ENCODE measurements around the gene ANKRD65.
"Not testable (repeated sequence)": the region's sequence is repeated elsewhere in the genome, so short reads cannot be mapped to it uniquely, and the experiment has no call there.

ANKRD65 gene

DNA sequence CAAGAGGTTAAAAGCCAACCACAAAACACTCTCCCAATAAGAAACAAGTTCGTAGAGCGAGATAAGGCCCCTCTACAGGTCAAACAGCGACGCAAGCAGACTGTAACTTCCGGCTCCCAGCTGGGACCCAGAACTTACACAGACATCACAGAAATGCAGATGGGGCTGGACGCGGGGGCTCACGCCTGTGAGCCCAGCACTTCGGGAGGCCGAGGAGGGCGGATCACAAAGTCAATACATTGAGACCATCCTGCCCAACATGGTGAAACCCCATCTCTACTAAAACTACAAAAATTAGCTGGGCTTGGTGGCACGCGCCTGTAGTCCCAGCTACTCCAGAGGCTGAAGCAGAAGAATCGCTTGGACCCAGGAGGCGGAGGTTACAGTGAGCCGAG, 33.0 kb downstream of the ANKRD65 start:
- Histone ChIP-seq H3K27ac (ENCODE audit: low read depth, low read length) (no peak overlapping the region), H3K4me3 (ENCODE audit: low read length) (no peak overlapping the region), H3K27me3 (ENCODE audit: control insufficient read depth, insufficient read depth, low read length) (no peaks in the 10 kb centered on the region), H3K4me1 (ENCODE audit: control insufficient read depth, insufficient read depth, low read length) (no peaks in the 10 kb centered on the region), H3K9ac (ENCODE audit: low read length) (no peak overlapping the region), H3K36me3 (ENCODE audit: control insufficient read depth, insufficient read depth, low read length) (peaks cover 48% of the 10 kb centered on the region)

DNA sequence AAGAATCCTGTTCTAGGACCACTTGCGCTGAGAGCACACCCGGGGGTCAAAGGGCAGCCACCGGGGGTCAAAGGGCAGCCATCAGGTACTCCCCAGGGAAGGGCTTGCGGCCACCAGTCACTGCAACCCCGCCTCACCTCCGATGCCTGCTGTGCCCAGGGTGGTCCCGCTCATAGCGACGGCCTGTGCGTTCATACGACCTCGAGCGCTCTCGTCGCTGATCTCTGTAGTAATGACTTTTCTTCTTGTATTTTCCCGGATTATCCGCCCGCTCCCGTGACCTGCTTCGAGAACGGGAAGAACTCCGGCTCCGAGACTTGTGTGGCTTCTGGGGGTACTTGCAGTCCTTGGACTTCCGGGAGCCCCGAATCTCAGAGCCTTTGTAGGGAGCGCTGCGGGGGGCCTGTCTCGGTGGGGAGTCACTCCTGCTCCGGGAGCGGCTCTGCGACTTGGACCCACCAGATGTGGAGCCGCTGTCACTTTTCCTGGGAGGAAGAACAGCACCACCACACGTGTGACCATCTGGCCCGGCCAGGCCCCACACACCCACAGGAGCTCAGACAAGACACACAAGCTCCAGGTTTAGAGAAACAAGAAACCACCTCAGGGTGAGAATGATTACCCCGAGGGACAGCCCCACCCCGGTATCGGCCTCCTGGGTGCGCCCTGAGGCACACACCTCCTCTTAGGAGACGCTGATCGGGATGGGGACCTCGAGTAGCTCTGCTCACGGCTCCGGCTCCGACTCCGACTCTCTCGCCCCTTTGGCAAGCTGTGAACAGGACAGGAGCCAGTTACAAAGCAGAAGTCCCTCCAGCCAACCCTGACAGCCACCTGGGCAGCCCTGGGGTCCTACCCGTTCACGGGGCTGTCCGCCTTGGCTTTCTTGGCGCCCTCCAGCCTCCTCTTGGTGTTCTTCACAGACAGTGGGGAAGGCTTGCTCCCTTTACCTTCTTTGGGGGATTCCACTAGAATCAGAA, 33.7 kb downstream of the ANKRD65 start:
- Histone ChIP-seq H3K36me3 (ENCODE audit: control insufficient read depth, insufficient read depth, low read length) (peaks cover 42% of the 10 kb centered on the region), H3K4me1 (ENCODE audit: control insufficient read depth, insufficient read depth, low read length) (no peaks in the 10 kb centered on the region), H3K4me3 (ENCODE audit: low read length) (no peak overlapping the region), H3K9ac (ENCODE audit: low read length) (no peak overlapping the region), H3K27me3 (ENCODE audit: control insufficient read depth, insufficient read depth, low read length) (no peaks in the 10 kb centered on the region), H3K27ac (ENCODE audit: low read depth, low read length) (no peak overlapping the region)

DNA sequence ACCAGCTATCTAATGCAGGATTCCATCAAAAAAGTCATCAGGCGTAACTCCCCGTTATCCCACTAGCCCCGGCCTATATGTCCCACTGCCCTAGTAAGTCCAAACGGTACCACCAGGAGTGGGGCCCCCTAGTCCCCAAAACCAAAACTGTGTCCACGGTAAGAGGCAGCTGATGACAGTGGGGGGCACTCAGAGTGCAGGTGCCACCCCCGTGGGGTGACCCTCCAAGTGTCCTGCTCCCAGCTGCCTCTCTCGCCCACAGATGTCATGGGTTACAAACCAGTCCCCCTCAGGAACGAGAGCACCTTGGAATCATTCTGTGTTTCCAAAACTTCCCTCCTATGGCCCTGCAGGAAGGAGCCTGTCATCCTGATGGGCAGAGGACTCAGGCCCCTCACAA, 35.1 kb downstream of the ANKRD65 start:
- Histone ChIP-seq H3K36me3 (ENCODE audit: control insufficient read depth, insufficient read depth, low read length) (peaks cover 36% of the 10 kb centered on the region), H3K4me1 (ENCODE audit: control insufficient read depth, insufficient read depth, low read length) (no peaks in the 10 kb centered on the region), H3K4me3 (ENCODE audit: low read length) (no peak overlapping the region), H3K27me3 (ENCODE audit: control insufficient read depth, insufficient read depth, low read length) (no peaks in the 10 kb centered on the region), H3K27ac (ENCODE audit: low read depth, low read length) (no peak overlapping the region), H3K9ac (ENCODE audit: low read length) (no peak overlapping the region)

DNA sequence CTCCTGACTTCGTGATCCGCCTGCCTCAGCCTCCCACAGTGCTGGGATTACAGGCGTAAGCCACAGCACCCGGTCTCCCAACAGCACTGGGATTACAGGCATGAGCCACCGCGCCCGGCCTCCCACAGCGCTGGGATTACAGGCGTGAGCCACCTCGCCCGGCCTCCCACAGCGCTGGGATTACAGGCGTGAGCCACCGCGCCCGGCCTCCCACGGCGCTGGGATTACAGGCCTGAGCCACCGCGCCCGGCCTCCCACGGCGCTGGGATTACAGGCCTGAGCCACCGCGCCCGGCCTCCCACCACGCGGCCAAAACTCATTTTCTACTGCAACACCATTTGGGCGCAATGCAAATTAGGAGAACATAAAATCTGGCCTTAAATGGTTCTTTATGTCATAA, 35.7 kb downstream of the ANKRD65 start:
- not testable (repeated sequence) for H3K9ac ChIP-seq (ENCODE audit: low read length); H3K4me1 ChIP-seq (ENCODE audit: control insufficient read depth, insufficient read depth, low read length); H3K4me3 ChIP-seq (ENCODE audit: low read length); H3K27ac ChIP-seq (ENCODE audit: low read depth, low read length); H3K27me3 ChIP-seq (ENCODE audit: control insufficient read depth, insufficient read depth, low read length)
- peaks cover 35% of the 10 kb centered on the region for H3K36me3 ChIP-seq (ENCODE audit: control insufficient read depth, insufficient read depth, low read length)

DNA sequence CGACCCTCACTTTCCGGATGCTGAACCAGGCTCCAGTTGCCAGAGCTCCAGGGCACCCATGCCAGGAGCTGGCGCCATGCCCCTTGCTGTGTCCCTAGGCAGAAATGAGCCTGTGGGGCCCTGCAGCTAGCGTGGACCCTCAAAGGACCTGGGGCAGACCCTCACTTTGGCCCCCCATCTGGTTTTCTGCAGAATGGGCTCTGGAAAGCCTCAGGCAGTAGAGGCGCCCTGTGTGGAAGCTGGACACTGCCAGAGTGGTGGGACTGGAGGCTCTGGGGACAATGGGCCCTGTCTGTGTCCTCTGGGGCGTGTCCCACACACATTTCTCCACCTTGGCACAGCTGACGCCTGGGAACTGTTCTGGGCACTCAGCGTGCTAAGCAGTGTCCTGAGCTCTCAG, 39.8 kb downstream of the ANKRD65 start:
- Histone ChIP-seq H3K9ac (ENCODE audit: low read length) (no peak overlapping the region), H3K4me1 (ENCODE audit: control insufficient read depth, insufficient read depth, low read length) (no peaks in the 10 kb centered on the region), H3K27ac (ENCODE audit: low read depth, low read length) (no peak overlapping the region), H3K4me3 (ENCODE audit: low read length) (no peak overlapping the region), H3K36me3 (ENCODE audit: control insufficient read depth, insufficient read depth, low read length) (peaks cover 4% of the 10 kb centered on the region), H3K27me3 (ENCODE audit: control insufficient read depth, insufficient read depth, low read length) (no peaks in the 10 kb centered on the region)

DNA sequence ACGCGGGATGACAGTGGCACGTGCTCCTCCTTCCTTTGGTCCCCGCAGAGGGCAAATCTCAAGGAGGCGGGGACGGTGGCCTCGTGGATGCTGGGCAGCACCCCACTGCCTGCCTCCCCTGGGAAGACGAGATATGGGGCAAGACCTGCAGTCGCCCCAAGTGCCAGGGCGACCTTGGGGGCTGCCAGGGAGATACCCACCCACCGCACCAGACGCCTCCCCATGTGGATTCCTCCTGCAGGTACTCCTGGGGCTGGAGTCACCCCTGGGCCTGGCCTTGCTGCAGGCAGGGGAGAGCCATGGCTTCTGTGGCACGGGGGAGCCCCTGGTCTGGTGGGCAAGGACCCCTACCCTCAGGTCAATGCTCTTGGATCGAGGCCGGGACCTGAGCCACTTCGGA, 40.2 kb downstream of the ANKRD65 start:
- Histone ChIP-seq H3K27ac (ENCODE audit: low read depth, low read length) (no peak overlapping the region), H3K9ac (ENCODE audit: low read length) (no peak overlapping the region), H3K4me3 (ENCODE audit: low read length) (no peak overlapping the region), H3K4me1 (ENCODE audit: control insufficient read depth, insufficient read depth, low read length) (peaks cover 3% of the 10 kb centered on the region), H3K27me3 (ENCODE audit: control insufficient read depth, insufficient read depth, low read length) (no peaks in the 10 kb centered on the region), H3K36me3 (ENCODE audit: control insufficient read depth, insufficient read depth, low read length) (no peaks in the 10 kb centered on the region)

DNA sequence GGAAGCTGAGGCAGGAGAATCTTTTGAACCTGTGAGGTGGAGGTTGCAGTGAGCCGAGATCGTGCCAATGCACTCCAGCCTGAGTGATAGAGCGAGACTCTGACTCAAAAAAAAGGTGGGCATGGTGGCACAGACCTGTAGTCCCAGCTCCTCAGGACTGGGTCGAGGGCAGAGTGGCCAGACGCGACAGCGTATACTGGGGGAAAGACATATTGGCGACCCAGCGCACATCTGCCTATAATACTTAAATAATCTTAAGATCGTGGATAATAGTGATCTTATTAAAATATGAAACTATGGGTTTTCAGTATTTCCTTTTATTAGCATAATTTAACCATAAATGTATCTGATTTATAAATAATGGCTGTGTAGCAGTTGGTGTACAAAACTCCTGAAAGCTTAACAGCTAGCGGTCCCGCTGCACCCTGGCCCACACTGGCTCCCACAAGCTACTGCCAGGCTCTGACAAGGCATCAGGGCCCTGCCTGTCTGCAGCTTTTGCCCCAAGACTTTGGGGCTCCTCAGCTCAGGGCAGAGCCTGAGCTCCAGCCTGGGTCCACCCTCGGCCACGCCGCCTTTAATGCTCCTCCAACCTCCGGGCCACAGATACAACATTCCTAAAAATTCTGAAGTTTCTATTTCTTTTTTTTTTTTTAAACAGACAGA, 43.4 kb downstream of the ANKRD65 start:
- Histone ChIP-seq H3K4me1 (ENCODE audit: control insufficient read depth, insufficient read depth, low read length) (peaks cover 13% of the 10 kb centered on the region), H3K36me3 (ENCODE audit: control insufficient read depth, insufficient read depth, low read length) (no peaks in the 10 kb centered on the region), H3K27me3 (ENCODE audit: control insufficient read depth, insufficient read depth, low read length) (no peaks in the 10 kb centered on the region), H3K27ac (ENCODE audit: low read depth, low read length) (no peak overlapping the region), H3K9ac (ENCODE audit: low read length) (no peak overlapping the region), H3K4me3 (ENCODE audit: low read length) (no peak overlapping the region)

DNA sequence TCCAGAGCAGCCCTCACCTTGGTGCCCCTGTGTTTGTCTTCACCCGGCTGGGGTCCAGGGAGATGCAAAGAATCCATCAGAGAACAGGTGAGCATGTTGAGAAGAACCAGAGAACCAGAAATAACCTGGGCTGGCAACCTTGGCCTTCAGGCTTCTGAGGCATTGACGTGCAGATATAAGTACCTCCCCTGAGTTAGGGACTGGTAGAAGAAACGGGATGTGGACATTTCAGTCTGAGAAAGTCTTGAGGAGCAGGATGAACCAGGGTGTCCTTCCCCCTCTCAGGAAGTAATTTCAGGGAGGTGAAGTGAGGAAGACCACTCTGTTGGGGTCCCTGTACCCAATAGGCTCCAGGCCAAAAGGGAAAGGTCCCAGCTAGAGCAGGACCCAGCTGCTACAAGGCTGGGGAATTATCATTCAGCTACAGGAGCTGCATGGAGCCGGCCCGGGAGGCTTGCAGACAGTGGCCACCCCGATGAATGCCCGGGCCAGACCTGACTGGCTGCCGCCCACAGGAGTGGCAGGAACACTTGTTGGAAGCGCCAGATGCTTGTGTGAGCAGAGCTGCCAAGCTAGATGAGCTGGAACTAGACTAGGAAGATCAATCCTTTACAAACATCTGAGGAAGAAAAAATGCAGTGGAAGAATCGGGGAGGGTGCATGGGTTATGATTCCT, 44.4 kb downstream of the ANKRD65 start:
- no peak overlapping the region for H3K9ac ChIP-seq (ENCODE audit: low read length)
- H3K27ac ChIP-seq (ENCODE audit: low read depth, low read length) = no peak overlapping the region
- H3K4me3 ChIP-seq (ENCODE audit: low read length) = no peak overlapping the region
- H3K36me3 ChIP-seq (ENCODE audit: control insufficient read depth, insufficient read depth, low read length) = no peaks in the 10 kb centered on the region
- H3K27me3 ChIP-seq (ENCODE audit: control insufficient read depth, insufficient read depth, low read length) = no peaks in the 10 kb centered on the region
- H3K4me1 ChIP-seq (ENCODE audit: control insufficient read depth, insufficient read depth, low read length) = peaks cover 15% of the 10 kb centered on the region

DNA sequence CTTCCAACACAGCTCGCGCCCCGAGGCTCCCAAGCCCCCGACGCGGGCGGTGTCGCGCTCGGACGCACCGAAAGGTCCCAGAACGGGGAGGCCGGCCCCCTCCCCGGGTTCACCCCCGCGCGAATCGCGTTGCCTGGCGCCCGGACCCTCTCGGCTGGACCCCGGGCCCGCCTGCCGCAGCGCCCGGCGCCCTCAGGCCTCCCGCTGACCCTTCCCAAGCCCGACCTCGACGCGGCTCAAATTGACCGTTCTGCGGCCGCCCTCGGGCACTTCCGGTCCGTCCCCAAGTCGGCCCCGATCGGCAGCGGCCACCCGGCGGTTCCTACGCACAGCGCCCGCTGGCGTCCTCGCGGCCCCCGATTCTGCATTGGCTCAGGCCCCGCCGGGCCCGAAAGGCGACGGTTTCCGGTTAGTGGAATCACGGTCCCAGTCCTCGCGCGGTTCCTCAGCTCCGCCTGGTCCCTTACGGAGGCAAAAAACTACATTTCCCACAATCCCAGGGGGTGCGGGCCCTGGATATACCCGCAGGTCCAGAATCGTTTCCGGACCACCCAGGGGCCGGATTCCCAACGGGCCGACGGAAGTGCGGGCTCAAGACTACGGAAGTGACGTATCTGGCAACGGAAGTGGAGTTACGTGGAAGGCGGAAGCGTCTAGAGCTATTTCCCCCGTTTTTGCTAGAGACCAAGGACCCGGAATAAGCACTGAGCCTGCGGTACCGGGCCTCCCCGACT, 46.0 kb downstream of the ANKRD65 start, which contains the start of gene AURKAIP1:
Gene AURKAIP1, minus strand, starts transcription at position 279 of the 734 bp plus-strand sequence. CDS start 451 bp downstream, outside the sequence.
- no peaks in the 10 kb centered on the region for H3K36me3 ChIP-seq (ENCODE audit: control insufficient read depth, insufficient read depth, low read length)
- H3K4me3 ChIP-seq (ENCODE audit: low read length) = peak within 1 kb of the TSS; percentile 94
- H3K4me1 ChIP-seq (ENCODE audit: control insufficient read depth, insufficient read depth, low read length) = peaks cover 17% of the 10 kb centered on the region
- peak within 1 kb of the TSS; percentile 84 for H3K27ac ChIP-seq (ENCODE audit: low read depth, low read length)
- H3K9ac ChIP-seq (ENCODE audit: low read length) = peak within 1 kb of the TSS; percentile 90
- no peaks in the 10 kb centered on the region for H3K27me3 ChIP-seq (ENCODE audit: control insufficient read depth, insufficient read depth, low read length)

DNA sequence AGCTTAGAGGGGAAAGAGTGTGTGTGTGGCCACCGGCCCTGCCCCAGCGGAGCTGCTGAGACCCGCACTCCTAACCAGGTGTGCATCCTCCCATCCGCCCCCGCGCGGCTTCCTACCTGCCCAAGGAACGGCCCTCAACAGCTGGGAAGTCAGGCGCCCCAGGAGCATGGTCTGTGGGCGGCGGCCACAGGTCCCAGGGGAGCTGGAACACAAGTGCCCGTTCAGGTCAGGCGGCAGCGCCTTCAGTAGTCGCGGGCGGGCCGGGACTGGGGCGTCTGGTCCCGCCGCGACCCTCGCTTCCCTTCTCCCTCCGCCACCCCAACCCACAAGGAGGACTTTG, 46.5 kb downstream of the ANKRD65 start:
- peak overlapping the region; percentile 90 for H3K9ac ChIP-seq (ENCODE audit: low read length)
- H3K27me3 ChIP-seq (ENCODE audit: control insufficient read depth, insufficient read depth, low read length) = no peaks in the 10 kb centered on the region
- peak overlapping the region; percentile 84 for H3K27ac ChIP-seq (ENCODE audit: low read depth, low read length)
- H3K36me3 ChIP-seq (ENCODE audit: control insufficient read depth, insufficient read depth, low read length) = no peaks in the 10 kb centered on the region
- H3K4me3 ChIP-seq (ENCODE audit: low read length) = peak overlapping the region; percentile 94
- H3K4me1 ChIP-seq (ENCODE audit: control insufficient read depth, insufficient read depth, low read length) = peaks cover 17% of the 10 kb centered on the region

DNA sequence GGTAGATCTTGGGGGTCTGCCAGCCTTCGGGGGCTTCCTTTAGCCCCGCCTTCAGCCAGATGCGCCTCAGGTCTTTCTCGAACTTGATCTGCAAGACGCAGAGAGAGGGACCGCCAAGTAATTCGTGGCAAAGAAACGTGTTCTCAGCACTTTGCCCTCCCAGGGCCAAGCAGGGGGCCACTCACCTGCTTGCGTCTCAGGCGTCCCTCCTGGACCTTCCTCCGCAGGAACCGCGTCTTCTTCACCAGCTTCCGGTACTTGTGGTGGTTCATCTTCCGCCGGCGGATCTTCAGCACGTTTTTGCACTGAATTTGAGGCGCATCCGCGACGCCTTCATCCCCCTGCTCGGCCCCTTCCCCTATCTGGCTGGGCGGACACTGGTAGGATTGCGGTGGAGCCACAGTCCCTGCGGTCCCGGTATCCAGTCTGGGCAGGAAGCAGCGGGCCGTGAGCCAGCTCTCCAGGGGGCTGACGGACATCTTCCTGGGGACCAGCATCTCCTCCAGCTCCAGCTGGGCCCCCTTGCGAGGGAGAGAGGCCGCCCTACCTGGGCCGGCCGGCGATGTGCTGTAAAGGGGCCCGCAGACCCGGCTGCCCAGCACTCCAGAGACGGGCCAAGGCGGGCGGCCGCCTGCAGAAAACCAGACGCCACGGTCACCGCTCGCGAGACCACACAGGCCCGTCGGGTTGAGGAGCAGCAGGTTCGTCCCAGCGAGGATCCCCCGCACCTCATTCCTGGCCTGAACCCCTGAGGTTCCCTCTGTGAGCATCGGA, 47.1 kb downstream of the ANKRD65 start:
- Histone ChIP-seq H3K4me1 (ENCODE audit: control insufficient read depth, insufficient read depth, low read length) (peaks cover 17% of the 10 kb centered on the region), H3K4me3 (ENCODE audit: low read length) (peak overlapping the region; percentile 94), H3K9ac (ENCODE audit: low read length) (peak overlapping the region; percentile 90), H3K36me3 (ENCODE audit: control insufficient read depth, insufficient read depth, low read length) (no peaks in the 10 kb centered on the region), H3K27ac (ENCODE audit: low read depth, low read length) (peak overlapping the region; percentile 84), H3K27me3 (ENCODE audit: control insufficient read depth, insufficient read depth, low read length) (no peaks in the 10 kb centered on the region)
